ENCODE data around the gene UTS2R.
A peak's percentile ranks its signal among the peaks of the same experiment; 100 is the strongest.
"Not testable (repeated sequence)": the region's sequence is repeated elsewhere in the genome, so short reads cannot be mapped to it uniquely, and the experiment has no call there.

Gene UTS2R

DNA sequence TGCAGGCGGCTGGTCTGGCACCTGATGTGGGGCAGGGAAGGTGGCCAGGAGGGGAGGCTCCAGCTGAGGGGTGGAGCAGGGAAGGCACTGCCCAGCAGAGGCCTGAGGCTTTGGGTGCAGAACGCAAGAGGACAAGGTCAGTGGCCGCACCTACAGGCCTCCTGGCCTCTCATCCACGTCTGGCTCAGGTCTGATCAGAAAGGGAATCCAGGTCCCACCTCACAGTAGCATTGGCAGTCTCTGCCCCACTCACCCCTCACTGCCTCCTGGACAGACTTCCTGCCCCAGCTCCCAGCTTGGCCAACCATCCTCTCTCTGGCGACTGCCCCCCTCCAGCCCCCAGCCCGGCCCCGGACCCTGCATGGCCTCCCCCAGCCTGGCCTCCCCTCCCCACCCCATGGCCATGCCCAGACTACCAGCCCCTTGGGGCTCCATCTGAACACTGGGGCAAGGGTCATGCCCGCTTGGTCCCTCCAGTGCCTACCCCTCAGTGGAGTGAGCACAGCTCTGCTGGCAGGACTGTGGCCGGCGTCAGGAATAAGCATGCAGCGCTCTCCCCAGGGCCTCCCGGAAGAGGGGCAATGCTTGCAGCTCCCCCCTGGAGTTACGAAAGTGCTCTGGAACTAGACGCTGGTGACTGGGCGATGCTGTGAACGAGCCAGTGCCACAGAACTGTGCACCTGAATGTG lies 4.6 kb downstream of the UTS2R start:
- no peak for DNase-seq

DNA sequence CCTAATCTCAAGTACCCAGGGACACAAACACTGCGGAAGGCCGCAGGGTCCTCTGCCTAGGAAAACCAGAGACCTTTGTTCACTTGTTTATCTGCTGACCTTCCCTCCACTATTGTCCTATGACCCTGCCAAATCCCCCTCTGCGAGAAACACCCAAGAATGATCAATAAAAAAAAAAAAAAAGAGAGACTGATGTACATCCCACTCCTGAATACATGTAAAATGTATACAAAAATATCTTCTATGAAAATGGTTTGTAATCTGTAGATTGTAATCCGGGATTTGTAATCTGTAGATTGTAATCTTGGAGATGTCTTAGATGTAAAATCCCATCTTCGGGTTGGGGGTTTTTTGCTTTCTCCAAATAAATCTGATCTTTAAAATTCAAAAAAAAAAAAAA lies 5.7 kb downstream of the UTS2R start:
- DNase-seq = not testable (repeated sequence)

DNA sequence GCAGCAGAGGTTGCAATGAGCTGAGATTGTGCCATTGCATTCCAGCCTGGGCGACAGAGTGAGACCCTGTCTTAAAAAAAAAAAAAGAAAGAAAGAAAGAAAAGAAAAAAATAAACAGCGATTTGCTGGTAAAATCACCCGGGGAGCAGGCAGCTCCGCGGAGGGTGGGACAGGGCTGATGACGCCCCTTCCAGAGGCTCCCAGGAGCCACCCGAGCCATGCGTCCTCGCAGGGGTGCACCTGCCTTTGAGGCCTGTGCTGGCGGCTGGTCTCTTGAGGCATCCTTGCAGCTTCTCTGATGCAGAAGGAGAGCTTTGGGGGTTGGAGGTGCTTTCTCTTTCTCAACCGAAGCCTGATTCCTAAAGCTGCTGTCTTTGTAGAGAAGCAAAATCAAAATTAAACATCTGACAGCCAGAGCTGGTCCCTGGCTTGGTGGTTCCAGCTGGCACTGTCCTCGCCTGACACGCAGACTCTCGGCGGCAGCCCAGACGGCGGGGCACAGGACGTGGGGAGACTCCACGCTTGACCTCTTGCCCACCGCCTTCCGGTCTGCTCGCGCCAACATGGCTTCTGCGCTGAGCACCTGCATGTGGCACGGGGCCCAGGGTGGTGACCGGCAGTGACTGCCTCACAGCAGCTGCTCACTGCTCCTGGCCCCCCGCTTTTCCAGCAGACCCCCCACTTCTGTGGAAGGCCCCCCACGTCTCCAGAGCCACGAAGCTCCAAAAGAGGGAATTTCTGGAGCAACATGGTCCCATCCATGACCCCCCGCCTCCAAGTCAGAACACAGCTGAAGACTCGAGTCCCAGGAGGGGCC lies 6.6 kb downstream of the UTS2R start:
- no peak for DNase-seq

DNA sequence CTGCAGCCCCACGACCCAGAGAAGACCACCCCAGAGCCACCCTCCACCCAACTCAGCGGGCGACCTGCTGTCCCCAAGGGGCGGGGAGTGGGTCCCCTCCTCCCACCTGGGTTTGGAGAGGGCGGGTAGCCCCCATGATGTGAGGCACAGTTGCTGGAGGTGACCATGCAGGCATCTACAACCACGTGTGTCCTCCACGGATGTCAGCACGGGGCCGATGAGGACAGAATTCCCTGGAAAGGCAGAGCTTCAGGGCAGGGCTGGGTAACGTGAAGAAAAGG lies 7.1 kb downstream of the UTS2R start:
- no peak for DNase-seq

DNA sequence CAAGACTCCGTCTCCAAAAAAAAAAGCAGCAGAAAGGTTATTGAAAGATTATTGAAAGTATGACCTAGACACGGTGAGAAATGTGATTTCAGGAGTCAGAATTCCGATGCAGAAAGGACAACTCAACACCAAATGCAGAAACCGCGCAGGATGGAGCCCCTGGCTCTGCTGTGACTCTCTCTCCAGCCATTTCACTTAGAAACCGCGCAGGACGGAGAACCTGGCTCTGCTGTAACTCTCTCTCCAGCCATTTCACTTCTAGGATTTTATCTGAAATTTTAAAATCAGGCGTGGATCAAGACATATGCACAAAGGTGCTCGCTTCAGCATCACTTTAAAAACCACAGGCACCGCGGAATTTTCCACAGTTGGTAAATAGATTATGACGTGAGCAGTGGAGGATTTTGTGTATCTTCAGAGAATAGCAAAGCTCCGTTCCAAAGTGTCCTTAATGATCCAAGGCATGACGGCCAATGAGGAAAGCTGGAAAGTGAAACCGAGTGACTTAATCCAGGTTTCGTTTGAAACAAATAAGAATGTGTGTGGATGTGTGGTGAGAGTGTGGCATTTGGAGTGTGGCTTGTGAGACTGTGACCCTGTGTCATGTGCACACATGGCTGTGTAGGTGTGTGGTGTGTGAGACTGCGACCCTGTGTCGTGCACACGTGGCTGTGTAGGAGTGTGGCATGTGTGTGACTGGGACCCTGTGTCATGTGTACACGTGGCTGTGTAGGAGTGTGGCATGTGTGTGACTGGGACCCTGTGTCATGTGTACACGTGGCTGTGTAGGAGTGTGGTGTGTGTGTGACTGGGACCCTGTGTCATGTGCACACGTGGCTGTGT lies 9.5 kb downstream of the UTS2R start:
- DNase-seq = no peak

DNA sequence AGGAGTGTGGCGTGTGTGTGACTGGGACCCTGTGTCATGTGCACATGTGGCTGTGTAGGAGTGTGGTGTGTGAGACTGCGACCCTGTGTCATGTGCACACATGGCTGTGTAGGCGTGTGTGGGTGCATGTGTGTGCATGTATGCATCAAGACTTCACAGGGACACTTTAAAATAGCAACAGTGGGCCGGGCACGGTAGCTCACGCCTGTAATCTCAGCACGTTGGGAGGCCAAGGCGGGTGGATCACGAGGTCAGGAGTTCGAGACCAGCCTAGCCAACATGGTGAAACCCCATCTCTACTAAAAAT lies 10.1 kb downstream of the UTS2R start:
- DNase-seq = not testable (repeated sequence)

DNA sequence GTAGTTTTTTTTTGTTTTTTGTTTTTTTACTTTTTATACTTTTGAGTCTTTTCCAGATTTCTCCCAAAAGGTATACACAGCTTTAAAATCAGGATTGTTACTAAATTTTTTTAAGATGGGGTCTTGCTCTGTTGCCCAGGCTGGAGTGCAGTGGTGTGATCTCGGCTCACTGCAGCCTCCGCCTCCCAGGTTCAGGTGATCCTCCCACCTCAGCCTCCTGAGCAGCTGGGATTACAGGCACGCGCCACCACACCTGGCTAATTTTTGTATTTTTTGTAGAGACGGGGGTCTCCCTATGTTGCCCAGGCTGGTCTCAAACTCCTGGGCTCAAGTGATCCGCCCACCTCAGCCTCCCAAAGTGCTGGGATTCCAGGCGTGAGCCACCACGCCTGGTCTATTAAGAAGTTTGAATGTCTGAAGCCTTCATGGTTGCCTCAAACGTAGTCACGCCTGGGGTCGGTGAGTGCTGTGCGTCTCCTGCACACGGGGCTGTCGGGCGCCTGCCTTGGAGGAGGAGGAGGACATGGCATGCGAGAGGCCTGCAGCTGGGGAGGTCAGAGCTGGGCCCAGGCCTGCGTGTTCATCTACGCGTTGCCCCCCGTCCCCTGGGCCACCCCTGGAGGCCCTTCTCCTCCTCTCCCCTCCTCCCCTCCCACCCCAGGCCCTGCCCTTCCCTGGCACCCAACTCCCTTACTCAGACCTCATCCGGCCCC lies 10.8 kb downstream of the UTS2R start:
- not testable (repeated sequence) for DNase-seq

DNA sequence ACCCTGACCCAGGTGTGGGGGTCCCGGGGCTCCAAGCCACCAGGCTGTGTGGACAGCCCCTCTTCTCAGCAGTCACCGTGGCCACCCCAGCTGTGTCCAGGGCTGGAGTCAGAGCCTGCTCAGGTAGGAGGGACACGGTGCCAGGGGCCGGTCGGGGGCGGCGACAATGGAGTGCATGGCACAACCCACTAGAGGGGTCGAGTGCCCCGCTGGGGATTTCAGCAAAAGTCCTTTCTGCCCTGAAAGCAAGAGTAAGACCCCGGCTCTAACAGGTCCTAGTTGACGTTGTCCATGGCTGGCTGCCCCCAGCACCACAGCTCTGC lies 11.3 kb downstream of the UTS2R start:
- DNase-seq = no peak

DNA sequence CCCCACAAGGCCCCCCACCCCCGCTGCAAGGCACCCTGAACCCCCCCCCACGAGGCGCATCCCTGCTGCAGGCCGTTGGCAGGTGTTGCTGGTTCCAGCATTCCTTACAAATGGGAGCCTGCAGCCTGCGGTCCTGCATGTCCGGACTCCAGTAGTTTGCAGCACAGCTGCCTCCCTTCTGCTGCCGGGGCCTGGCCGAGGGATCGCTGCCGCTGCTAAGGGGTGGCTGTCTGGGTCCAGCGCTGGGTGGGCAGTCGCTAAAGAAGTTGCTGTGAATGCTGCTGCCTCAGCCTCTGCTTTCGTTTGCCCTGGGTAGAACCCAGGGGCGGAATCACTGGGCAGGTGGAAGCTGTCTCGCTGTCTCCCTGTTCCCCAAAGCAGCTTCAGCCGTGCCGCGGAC lies 11.8 kb downstream of the UTS2R start:
- DNase-seq = peak; percentile 44

DNA sequence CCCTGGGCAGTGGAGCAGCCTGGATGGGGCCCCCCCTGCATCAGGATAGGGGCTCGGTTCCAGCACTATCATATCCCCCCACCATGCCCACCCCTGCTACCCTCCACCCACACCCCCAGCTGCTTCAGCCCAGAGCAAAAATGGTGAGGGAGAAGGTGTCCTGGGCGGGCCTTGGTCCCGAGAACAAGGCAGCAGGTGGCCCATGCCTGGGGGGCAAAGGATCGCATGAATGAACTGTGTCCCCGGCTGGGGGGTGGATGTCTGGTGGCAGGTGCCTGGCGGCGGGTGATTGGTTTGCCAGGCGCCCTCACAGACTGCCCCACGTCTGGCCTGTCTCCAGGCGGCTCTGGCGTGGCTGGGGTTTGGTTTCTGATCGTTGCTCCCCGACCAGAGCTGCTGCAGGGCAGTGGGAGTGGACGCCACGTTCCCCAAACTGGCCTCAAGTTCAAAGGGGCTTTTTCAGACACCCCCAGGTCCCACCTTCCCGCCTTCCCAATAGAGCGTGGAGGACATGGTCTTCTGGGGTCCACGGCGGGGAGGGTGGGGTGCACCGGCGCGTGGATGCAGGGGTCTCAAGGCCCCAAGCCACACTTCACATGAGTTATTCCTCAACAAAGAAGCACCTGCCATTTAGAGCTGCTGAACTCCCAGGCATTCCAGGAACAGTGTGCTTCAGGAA lies 12.6 kb downstream of the UTS2R start:
- no peak for DNase-seq

DNA sequence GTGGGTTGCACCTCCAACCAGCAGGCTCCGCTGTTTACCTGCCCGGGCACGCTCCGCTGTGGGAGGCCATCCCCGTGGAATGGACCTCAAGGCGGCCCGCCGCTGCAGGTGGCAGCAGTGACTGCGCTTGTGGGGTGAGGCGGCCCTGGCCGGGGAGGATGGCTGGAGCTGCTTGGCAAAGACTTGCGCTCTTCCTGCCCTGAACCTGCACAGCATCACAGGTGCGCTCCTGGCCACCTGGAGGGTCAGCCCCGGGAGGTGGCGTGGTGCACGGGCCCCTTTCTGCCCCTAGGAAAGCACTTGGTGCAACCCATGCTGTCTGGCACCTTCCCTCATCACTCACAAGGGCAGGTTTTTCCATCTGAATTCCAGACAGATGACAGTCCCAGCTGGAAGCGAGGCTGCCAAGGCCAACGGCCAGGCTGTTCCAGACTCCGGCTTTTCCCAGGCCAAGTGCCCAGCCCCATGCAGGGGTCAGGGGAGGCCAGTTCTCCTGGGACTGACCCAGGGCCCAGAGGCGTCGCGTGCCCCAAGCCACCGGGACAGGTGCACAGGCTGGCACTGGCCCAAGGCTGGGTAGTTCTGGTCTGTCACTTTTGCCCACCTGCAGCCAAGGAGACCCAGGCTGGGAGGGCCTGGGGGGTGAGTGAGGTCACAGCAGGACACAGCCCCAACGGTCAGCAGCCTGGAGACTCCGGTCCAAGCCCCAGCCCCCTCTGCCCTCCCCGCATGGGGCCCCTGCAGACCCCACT lies 13.3 kb downstream of the UTS2R start:
- DNase-seq = no peak

DNA sequence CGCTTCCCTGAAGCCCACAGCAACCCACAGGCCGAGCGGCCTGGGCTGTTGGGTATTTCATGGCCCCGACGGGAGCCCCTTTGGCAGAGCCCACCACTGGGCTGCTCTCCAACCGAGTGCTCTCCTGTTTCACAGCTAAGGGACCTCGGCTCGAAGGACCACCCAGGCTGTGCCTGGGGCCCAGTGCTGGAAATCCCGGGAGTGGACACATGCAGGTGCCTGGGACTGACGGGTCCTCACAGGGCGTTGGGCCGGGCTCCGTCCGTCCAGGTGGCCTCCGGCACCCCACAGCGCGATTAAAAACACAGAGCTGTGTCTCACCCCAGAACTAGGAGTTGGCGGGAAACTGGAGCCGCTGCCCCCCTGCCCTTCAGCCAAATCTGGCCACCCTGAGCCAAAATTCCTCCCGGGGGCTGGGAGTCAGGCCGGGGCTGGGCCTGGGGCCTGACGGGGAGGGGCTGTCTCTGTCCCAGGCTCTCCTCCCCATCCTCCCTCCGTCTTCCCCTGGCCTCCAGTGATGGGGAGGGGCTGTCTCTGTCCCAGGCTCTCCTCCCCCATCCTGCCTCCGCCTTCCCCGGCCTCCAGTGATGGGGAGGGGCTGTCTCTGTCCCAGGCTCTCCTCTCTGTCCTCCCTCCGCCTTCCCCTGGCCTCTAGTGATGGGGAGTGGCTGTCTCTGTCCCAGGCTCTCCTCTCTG lies 14.1 kb downstream of the UTS2R start:
- peak; percentile 66 for DNase-seq

DNA sequence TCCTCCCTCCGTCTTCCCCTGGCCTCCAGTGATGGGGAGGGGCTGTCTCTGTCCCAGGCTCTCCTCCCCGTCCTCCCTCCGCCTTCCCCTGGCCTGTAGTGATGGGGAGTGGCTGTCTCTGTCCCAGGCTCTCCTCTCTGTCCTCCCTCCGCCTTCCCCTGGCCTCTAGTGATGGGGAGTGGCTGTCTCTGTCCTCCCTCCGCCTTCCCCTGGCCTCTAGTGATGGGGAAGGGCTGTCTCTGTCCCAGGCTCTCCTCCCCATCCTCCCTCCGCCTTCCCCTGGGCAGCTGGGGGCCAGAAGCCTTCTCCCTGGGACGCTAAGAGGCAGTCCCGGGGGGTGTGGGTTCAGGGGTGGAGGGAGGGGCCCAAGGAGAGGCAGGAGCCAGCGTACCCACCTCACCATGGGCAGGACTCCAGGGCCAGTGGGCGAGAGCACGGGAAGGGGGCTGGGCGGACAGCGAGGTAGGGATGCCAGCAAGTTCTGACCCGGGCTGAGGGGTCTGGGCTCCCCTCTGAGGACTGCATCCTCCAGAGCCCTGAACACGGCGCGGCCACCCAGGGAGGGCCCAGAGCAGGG lies 14.8 kb downstream of the UTS2R start:
- DNase-seq = no peak

DNA sequence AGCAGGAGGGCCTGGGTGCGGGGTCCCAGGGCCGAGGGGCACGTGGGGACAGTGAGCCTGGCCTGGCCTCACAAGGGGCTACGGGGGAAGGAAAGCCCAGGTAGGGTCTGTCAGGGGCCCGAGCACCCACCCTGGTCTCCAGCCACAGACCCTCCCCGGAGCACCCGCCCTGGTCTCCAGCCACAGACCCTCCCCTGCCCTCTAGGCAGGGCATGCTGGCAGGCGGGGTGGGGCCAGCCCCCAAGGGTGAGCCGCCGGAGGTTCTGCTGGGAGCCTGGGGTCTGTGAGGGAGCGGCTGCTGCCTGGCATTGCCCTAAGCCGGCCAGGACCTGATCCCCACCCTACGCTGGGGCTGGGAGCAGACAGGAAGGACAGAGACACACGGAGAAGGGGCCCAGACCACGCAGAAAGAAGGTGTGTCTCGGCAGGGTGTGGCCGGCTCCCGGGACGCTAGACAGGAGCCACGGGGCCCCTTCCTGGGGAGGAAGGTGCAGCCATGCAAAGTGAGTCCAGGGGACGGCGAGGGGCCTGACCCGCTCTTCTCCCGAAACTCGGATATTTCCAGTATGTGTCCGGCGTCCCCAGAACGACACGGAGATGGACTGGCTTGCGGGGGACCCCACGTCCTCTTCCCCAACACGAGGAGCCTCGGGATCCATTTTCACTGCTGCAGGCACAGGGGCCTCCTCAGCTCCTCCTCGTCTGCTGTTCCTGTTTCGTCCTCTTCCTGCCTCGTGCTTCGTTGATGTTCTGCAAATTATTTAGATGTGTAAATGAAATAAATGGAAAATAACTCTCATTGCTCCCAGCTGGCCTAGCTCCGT lies 15.5 kb downstream of the UTS2R start:
- no peak for DNase-seq

DNA sequence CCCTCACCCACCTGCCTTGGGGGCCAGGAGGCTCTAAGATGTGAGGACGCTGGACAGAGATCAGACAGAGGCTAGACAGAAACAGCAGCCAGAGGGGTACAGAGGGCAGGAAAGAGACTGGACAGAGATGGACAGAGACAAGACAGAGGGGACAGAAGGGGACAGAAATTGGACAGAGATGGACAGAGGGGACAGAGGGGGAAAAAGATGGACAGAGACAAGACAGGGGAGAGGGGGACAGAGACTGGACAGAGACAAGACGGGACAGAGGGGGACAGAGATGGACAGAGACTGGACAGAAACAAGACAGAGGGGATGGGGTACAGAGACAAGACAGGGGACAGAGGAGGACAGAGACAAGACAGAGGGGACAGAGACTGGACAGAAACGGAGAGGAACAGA lies 16.1 kb downstream of the UTS2R start:
- DNase-seq = no peak

DNA sequence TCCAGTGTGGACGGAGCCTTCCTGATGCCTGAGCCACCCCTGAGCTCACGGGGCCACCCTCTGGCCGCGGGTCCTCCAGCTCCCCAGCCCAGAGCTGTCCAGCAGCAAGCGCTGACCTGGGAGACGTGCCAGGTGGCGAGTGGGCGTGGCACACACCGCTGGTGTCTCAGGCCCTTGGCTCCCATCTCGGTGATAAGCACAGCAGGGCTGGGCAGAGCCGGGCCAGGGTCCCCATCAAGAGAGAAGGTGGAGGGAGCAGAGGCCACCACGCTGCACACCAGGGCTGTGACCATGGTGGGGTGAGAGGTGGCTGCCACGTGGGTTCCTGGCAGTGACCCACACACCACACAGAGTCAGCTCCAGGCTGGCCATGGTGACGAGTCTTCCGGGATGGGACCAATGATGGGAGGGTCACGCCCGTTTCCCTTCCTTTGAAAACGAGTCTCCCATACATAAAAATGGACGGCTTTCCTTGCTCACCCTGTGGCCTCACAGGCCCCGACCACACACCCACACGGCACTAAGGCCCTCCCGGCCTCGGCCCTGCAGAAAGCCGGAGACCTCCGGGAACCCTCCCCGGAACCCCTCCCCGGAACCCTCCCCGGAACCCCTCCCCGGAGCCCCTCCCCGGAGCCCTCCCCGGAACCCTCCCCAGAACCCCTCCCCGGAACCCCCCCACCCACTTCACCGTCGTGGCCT lies 16.8 kb downstream of the UTS2R start:
- DNase-seq = no peak

DNA sequence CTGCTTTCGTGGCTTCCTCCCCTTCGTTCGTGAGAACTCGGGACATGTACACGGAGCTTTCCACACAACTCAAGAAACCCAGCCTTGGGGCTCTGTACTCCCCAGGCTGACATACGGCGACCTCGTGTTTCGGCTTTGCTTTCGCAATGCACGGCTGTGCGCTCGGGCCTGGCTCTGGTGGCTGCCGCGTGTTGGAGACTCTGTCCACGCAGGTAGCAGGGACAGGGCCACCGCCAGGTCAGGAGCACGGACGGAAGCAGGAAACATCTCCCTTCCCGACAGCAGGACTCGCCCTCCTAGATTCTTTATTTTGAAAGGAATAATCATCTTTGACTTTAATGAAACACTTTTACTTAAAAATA lies 17.3 kb downstream of the UTS2R start:
- no peak for DNase-seq

DNA sequence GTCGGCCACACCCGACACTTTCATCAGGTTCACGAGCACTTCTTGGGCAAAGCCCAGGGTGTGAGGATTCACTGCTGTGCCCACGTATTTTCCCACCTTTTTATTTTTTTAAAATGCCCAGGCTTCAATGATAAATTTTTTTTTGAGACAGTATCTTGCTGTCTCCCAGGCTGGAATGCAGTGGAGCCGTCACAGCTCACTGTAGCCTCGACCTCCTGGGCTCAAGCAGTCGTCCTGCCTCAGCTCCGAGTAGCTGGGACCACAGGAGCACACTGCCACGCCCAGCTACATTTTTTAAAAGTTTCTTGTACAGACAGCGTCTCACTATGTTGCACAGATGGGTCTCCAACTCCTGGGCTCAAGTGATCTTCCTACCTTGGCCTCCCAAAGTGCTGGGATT lies 17.8 kb downstream of the UTS2R start:
- DNase-seq = no peak

DNA sequence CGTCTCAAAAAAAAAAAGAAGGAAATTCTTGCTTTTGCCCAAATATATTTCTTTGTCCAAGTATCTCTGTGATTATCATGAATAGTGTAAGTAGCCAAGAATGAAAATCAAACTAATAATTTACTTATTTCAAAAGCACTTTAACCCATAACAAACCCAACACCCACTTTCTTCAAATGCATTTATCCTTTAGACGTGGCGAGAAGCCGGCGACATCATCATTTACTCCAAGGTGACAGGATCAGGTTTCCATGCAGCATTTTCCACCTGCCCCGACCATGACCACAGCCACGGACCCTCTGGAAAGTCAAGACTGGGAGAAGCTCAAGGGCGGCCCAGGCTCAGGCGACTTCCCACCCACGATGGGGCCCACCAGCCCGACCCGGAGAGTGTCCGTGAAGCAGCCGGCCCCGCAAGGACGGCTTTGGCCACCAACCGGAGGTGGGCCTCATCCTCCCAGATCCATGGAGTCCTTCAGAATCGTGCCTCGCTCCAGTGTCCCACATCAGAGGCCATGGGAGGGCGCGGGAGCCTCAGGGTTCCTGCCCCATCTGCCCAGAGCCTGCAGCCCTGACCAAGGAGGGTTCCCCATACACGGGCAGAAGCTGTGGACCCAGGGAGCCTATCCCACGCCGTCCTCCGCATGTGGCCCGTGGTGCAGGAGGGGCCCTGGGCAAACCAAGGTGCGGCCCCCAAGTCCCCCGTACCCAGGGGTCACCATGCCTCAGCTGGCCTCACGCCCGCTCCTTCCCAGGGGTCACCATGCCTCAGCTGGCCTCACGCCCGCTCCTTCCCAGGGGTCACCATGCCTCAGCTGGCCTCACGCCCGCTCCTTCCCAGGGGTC lies 18.7 kb downstream of the UTS2R start:
- no peak for DNase-seq
